ENCODE measurements around the gene KRTAP10-8.

DNA sequence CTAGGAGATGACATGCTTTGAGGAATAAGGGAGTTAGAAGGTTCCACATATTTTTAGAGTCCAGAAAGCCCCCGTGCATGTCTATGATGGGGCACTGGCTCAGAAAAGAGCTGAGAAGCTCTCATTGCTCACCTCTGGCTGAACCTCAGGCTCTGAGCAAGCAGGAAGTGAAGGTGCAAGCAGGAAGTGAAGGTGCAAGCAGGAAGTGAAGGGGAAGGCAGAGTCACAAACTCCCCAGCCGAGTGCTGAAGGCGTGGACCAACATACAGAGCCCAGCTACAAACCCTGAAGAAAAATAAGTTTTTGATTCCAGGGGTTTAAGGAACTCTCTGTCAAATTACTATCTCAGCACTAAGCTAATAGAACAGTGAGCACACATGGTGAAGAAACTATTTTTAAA is 7.0 kb downstream of the KRTAP10-8 start:
- no peak for TF ChIP-seq POLR2A (IDR thresholded peaks at IDR 0.05)
- TF ChIP-seq, protein P1, sequence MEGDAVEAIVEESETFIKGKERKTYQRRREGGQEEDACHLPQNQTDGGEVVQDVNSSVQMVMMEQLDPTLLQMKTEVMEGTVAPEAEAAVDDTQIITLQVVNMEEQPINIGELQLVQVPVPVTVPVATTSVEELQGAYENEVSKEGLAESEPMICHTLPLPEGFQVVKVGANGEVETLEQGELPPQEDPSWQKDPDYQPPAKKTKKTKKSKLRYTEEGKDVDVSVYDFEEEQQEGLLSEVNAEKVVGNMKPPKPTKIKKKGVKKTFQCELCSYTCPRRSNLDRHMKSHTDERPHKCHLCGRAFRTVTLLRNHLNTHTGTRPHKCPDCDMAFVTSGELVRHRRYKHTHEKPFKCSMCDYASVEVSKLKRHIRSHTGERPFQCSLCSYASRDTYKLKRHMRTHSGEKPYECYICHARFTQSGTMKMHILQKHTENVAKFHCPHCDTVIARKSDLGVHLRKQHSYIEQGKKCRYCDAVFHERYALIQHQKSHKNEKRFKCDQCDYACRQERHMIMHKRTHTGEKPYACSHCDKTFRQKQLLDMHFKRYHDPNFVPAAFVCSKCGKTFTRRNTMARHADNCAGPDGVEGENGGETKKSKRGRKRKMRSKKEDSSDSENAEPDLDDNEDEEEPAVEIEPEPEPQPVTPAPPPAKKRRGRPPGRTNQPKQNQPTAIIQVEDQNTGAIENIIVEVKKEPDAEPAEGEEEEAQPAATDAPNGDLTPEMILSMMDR (IDR thresholded peaks at IDR 0.05) = no peak
